HL-60 (cell line): ENCODE measurements around the gene XYLT1.

ENCODE experiments used
- POLR2AphosphoS5 ChIP-seq: IDR thresholded peaks from 2 replicates; pipeline ENCODE4 v1.6.1; 2012; ENCODE audit warnings: low read depth
- REST ChIP-seq: IDR thresholded peaks from 2 replicates; pipeline ENCODE4 v1.6.1; 2012; ENCODE audit warnings: low read depth; ENCODE audit not compliant: insufficient replicate concordance

DNA sequence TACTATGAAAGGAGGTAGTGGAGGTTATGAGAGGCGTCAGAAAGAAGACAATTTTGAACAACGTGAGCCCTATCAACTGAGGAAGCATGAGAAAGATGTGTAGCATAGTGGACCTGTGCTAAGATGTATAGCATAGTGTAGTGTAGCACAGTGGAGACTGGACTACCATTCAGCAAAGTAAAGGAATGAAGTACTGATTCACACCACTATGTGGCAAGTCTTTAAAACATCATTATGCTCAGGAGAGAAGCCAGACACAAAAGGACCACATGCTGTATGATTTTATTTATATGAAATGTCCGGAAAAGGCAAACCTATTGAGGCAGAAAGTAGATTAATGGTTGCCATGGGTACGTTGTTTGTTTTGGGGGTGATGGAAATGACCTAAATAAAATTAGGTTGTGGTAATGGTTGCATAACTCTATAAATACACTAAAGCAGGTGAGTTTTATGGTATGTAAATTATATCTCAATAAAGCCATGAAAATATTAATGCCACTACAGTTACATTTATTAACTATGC lies 20.4 kb upstream of the XYLT1 start:
- TF ChIP-seq REST (no peak), POLR2AphosphoS5 (no peak)
